Measurements from ENCODE around the gene PSMC3. TPM values are rescaled to one million over a fixed set of nuclear protein-coding genes. Genes with fewer than 3 reads are reported as not detected.

The PSMC3 gene
- total RNA-seq, 3 donors from 2014 or later: 70.7 to 115 (median 91.0) TPM

DNA sequence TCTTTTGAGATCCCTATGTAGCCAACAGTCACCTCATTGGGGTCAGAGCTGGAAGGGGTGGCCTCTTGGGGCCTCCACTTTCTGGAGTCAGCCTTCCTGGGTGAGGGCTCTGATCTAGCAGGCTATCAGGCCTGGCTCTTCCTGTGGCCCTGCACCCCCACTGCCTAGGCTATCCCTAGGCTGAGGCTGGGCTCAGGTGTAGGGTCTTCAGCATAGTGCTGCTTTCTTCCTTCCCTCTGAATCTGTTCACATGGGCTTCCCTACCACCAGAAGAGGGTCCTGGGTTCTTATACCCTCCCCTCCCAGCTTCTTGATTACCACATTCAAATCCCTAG lies 47.4 kb downstream of the PSMC3 start:
- Histone ChIP-seq H3K36me3 (ENCODE audit: low read depth) (no peaks in the 10 kb centered on the region), H3K4me3 (no peak overlapping the region), H3K9me3 (no peaks in the 10 kb centered on the region), H3K4me1 (ENCODE audit: low read depth) (no peaks in the 10 kb centered on the region)
- DNase-seq: no peak
- intact Hi-C loops (cut with DNase I, micrococcal nuclease): loop anchor here in 1 of 2 donors (10.0 kb wide), 1 partner anchor 76 kb away; no protein-coding TSS in a partner anchor
- no peak for ATAC-seq
- TF ChIP-seq CTCF (IDR thresholded peaks at IDR 0.05): no peak

- no peak for TF ChIP-seq CTCF (IDR thresholded peaks at IDR 0.05)
- intact Hi-C loops (cut with DNase I, micrococcal nuclease): loop anchor here in 1 of 2 donors (10.0 kb wide), 1 partner anchor 77 kb away; no protein-coding TSS in a partner anchor
- H3K4me1 ChIP-seq (ENCODE audit: low read depth): no peaks in the 10 kb centered on the region
- H3K9me3 ChIP-seq: no peaks in the 10 kb centered on the region
- ATAC-seq (peak; percentile 73), DNase-seq (peak; percentile 46 to 85 (median 59))
- no peaks in the 10 kb centered on the region for H3K36me3 ChIP-seq (ENCODE audit: low read depth)
- H3K4me3 ChIP-seq: no peak within 1 kb of the TSS
These were observed 48.0 kb downstream of the PSMC3 start, which contains the start of gene SPI1 for GRCh38 chr11:47378010-47378835. Gene SPI1 (minus strand): TSS chr11:47378547. CDS start chr11:47378353, 194 bp downstream.

- ATAC-seq (peak; percentile 12), DNase-seq (no peak)
- no peaks in the 10 kb centered on the region for H3K9me3 ChIP-seq
- H3K36me3 ChIP-seq (ENCODE audit: low read depth): no peaks in the 10 kb centered on the region
- no peak for TF ChIP-seq CTCF (IDR thresholded peaks at IDR 0.05)
- no peak overlapping the region for H3K4me3 ChIP-seq
- intact Hi-C loops (cut with DNase I, micrococcal nuclease): loop anchor here in 1 of 2 donors (10.0 kb wide), 1 partner anchor 77 kb away; no protein-coding TSS in a partner anchor
- H3K4me1 ChIP-seq (ENCODE audit: low read depth): no peaks in the 10 kb centered on the region
These were observed 48.6 kb downstream of the PSMC3 start for GRCh38 chr11:47377571-47378009.

GRCh38 chr11:47376525-47377371 lies 49.5 kb downstream of the PSMC3 start:
- Histone ChIP-seq H3K9me3 (no peaks in the 10 kb centered on the region), H3K4me3 (no peak overlapping the region), H3K36me3 (ENCODE audit: low read depth) (no peaks in the 10 kb centered on the region), H3K4me1 (ENCODE audit: low read depth) (no peaks in the 10 kb centered on the region)
- DNase-seq (peak in 2 of 3 donors; percentile 41 to 70), ATAC-seq (peak; percentile 40)
- TF ChIP-seq CTCF (IDR thresholded peaks at IDR 0.05): no peak
- intact Hi-C loops (cut with DNase I, micrococcal nuclease): loop anchor here in 1 of 2 donors (10.0 kb wide), 1 partner anchor 78 kb away; no protein-coding TSS in a partner anchor

DNA sequence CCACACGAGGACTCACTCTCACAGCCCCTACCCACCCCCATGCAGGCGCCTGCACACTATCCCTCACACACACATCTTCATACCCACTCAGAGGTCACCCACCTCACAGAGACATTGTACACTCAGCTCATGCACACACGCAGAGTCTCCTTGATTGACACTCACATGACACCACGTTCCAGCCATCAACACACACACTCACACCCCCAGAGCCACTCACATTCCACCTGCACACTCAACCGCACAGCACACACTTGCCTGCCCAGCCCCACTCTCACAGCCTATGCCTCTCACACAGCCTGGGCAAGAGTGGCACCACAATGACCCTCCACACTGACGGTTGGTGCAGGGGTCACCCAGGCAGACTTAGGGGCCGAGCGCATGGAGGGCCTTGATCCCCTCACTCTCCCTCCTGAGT lies 50.1 kb downstream of the PSMC3 start:
- Histone ChIP-seq H3K9me3 (no peaks in the 10 kb centered on the region), H3K4me3 (no peak overlapping the region), H3K4me1 (ENCODE audit: low read depth) (no peaks in the 10 kb centered on the region), H3K36me3 (ENCODE audit: low read depth) (no peaks in the 10 kb centered on the region)
- TF ChIP-seq CTCF (IDR thresholded peaks at IDR 0.05): no peak
- ATAC-seq (no peak), DNase-seq (peak in 1 of 3 donors; percentile 38)
- intact Hi-C loops (cut with DNase I, micrococcal nuclease): loop anchor here in 1 of 2 donors (10.0 kb wide), 1 partner anchor 79 kb away; no protein-coding TSS in a partner anchor

All from mucosa of descending colon (tissue), 3 donors.